ENCODE measurements around the gene UACA. TPM values are rescaled to one million over a fixed set of nuclear protein-coding genes. Genes with fewer than 3 reads are reported as not detected.
A peak's percentile ranks its signal among the peaks of the same experiment; 100 is the strongest.

UACA gene
- total RNA-seq, 2 donors from 2014 or later, result 1.3 to 1.7 TPM

DNA sequence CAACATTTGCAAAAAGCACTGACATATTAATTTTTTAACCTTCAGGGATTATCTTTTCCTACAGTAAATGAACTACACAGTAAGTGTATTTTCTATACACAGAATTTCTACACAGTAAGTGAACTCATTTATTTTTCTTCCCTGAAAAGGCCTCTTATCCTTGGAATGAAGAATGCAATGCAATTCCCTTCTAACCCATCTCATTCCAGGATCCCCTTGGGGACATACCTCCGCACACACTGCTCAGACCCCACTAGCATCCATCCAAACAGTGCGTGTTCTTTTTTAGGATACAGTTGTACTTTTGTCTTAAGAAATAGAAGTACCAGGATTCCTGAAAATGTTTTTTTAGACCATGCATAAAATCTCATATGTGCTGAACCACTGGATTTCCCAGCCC, 152.8 kb downstream of the UACA start:
- Mint-ChIP-seq H3K36me3 (ENCODE audit: low read depth) (no peaks in the 10 kb centered on the region), H3K27me3 (peaks cover 25% of the 10 kb centered on the region), H3K4me1 (no peaks in the 10 kb centered on the region), H3K27ac (no peak overlapping the region), H3K4me3 (no peak overlapping the region)
- ATAC-seq (no peak), DNase-seq (no peak)
- no peaks in the 10 kb centered on the region for H3K9me3 ChIP-seq (ENCODE audit: control insufficient read depth, low read length, poor library complexity, severe bottlenecking)

DNA sequence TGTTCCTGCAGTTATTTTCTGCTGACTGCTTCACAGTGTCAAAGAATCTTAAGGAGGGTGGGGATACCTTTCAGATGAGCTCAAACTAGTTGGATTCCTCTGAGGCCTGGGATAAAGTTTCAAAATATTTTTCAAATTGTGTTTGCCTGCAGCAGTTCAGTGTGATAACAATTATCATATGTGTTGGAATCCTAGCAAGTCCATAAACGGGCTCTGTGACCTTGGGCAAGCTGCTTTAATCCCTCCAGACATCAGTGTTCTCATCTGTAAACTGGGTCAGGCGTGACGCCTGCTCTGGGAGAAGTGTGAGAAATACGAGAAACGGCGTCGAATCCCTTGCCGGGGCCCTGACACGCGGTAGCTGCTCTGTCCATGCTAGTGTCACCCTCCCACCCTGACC, 153.5 kb downstream of the UACA start:
- DNase-seq (no peak), ATAC-seq (no peak)
- H3K4me3 Mint-ChIP-seq, result no peak overlapping the region
- no peaks in the 10 kb centered on the region for H3K9me3 ChIP-seq (ENCODE audit: control insufficient read depth, low read length, poor library complexity, severe bottlenecking)
- no peaks in the 10 kb centered on the region for H3K4me1 Mint-ChIP-seq
- H3K36me3 Mint-ChIP-seq (ENCODE audit: low read depth), result no peaks in the 10 kb centered on the region
- H3K27ac Mint-ChIP-seq, result no peak overlapping the region
- peaks cover 22% of the 10 kb centered on the region for H3K27me3 Mint-ChIP-seq

DNA sequence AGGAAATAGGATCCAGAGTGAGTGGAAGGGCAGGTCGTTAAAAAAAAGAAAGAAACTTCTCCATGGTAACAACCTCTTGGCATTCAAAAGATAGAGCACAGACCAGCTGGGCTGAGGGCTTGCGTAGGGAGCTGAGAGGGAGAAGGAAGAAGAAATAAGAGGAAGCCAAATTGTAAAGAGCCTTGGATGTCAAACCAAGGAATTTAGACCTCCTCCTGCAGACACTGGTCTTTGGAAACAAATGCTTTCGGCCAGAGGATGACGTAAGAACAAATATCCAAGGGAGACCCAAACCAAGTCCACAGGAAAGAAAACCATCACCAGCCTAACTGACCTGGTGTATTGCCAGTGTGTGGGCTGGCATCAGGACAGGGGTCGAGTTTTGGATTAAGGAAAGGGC, 155.2 kb downstream of the UACA start:
- H3K36me3 Mint-ChIP-seq (ENCODE audit: low read depth), result no peaks in the 10 kb centered on the region
- no peak overlapping the region for H3K27ac Mint-ChIP-seq
- H3K9me3 ChIP-seq (ENCODE audit: control insufficient read depth, low read length, poor library complexity, severe bottlenecking), result no peaks in the 10 kb centered on the region
- DNase-seq (no peak), ATAC-seq (no peak)
- H3K4me3 Mint-ChIP-seq, result no peak overlapping the region
- H3K4me1 Mint-ChIP-seq, result no peaks in the 10 kb centered on the region
- H3K27me3 Mint-ChIP-seq, result peaks cover 16% of the 10 kb centered on the region

DNA sequence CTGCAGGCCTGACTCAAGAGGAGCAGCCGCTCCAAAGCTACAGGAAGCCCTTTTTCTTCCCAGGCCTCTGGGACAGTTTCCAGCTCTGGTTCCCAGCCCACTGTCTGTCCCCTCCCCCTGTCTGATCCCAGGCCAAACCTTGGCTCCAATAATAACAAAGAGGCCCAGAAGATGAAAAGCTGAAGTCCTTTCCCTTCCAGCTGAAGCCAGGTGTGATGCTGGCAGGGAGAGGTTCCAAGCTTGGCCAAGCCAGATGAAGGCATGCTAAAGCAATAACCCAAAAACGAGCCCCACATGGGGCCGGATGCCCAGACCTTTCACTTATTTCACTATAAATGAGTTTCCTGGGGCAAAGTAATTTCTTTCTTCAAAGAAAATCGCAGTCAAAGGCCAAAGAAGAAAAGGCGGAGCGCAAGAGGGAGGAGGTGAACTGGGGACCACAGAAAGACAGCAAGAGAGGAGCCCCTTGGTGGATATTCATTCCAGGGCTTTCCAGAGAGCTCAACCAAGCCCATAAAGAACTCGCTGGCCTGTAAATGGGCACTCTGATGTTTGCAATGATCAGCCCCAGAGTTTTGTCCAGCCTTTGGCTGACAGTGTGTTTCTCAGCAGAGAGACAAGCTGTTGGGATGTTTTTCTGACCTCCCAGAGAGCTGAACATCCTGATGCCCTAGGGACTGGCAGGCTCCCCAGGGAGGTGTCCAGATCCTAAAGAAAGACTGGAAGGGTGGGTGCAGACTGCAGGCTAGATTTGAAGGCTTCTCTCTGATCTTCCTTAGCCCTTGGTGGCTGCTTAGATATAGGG, 157.6 kb downstream of the UACA start:
- ATAC-seq, result no peak
- no peaks in the 10 kb centered on the region for H3K4me1 Mint-ChIP-seq
- DNase-seq, result no peak
- no peaks in the 10 kb centered on the region for H3K9me3 ChIP-seq (ENCODE audit: control insufficient read depth, low read length, poor library complexity, severe bottlenecking)
- peaks cover 13% of the 10 kb centered on the region for H3K27me3 Mint-ChIP-seq
- no peaks in the 10 kb centered on the region for H3K36me3 Mint-ChIP-seq (ENCODE audit: low read depth)
- H3K27ac Mint-ChIP-seq, result peak overlapping the region; percentile 39
- no peak overlapping the region for H3K4me3 Mint-ChIP-seq

DNA sequence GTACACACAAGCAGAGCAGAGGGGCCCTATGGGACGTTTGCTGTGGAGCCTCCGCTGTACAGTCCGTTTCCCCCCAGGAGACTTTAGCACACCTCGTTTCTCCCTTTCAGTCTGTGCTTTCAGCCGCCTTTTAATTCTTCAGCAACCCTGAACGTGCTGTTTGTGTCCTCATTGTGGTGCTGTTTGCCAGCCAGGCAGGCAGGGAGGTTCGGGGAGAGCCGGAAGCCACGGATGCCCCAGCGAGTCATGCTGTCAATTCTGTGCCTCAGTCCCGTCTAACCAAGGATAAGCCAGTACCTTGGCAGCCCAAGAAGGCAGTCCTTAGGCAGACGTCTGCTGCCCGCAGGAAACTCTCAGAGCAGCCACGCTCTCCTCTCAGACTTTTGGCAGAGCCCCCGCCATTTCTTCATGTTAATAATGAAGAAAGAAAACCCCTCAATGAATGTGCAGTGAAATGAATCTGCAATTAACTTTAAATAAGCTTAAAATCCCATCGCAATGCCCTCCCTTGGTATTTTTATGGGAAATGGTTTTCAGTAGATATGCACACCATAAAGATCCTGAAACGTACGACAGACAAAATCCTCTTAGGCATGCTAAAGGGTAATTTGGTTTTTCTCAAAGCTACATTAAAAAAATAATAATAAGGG, 158.6 kb downstream of the UACA start:
- ATAC-seq (no peak), DNase-seq (no peak)
- no peaks in the 10 kb centered on the region for H3K9me3 ChIP-seq (ENCODE audit: control insufficient read depth, low read length, poor library complexity, severe bottlenecking)
- Mint-ChIP-seq H3K27me3 (peaks cover 10% of the 10 kb centered on the region), H3K4me1 (no peaks in the 10 kb centered on the region), H3K36me3 (ENCODE audit: low read depth) (no peaks in the 10 kb centered on the region), H3K4me3 (no peak overlapping the region), H3K27ac (peak overlapping the region; percentile 39)

Other genes starting within 250 kb of the UACA start
- gene LARP6, start 90.6 kb upstream of the UACA start, total RNA-seq, result under 1 TPM in 1 of 2 donors, not detected in 1; 0.35 TPM
- 1 to 10 TPM; 1.1 to 1.2 TPM for gene THAP10, start 128.9 kb upstream of the UACA start, total RNA-seq
- 1 to 10 TPM; 5.2 to 6.9 TPM for gene LRRC49, start 129.3 kb upstream of the UACA start, total RNA-seq